NCI-H146 treated with DMSO at 0.1 percent for 48 hours (cell line): ENCODE data around the gene CALB2.

Experiments used
- DNase-seq: peaks from one replicate; lab custom pipeline; 2025; ENCODE audit not compliant: unreplicated experiment; lab: John Stamatoyannopoulos, UW

CALB2 gene

DNA sequence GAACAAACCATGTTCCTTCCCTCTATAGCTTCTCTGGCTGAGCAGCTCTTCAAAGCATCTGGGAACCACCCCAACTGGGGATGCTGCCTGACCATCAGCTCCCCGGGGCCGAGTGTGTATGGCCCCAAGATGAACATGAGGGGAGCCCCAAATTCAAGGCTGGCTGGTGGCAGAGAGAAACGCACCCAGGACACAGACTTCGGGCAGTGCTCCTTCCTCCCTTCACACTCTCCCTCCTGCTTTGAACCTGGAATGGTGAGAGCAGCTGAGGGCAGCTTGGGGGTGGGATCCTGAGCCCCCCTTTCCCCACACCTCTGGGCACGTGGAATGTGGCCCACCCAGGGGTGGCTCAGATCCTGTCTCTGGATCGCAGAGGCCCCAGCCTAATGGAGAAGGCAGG, 66.1 kb downstream of the CALB2 start:
- no peak for DNase-seq

DNA sequence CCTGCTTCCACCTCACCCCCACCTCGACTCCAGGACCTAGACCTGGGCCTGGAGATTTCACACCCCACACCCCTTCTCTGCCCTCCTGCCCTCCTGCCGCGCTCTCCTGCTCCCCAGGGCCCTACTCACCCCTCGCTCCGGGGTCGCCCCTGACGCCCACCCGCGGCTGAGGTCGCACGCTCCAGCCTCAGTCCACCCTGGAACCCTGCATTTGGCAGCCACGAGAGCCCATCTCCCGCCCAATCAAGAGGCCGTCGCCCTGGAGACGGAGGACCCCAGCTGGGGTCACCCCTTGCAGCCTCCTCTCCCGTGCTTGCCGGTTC, 67.2 kb downstream of the CALB2 start:
- no peak for DNase-seq

- DNase-seq = peak; percentile 94
Measured at GRCh38 chr16:71426069-71426879, 67.8 kb downstream of the CALB2 start.

DNA sequence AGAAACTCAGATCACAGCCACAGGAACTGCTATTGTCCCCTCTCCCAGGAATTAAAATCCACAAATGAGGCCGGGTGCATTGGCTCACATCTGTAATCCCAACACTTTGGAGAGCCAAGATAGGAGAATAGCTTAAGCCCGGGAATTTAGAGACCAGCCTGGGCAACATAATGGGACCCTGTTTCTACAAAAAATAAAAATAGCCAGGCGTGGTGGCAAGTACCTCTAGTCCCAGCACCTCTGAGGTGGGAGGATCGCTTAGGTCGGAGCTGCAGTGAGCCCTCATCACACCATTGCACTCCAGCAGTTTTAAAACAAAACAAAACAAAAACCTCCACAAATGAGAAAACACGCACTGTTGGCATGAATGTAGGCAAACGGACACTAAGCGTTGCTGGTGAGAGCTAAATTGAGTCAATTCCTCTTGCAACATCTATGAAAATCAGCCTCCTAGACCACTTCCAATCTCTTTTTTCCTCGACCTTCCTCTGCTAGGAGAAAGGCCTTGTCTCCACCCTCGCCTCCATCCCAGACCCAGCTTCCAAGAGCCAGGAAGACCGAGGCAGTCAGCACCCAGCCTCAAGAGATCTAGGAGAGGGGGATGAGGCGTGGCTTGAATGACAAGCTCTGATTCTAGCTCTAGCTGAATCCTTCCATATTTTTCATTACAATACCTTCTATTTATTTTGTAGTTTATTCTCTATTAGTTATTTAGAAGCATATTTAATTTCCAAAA, 68.5 kb downstream of the CALB2 start:
- no peak for DNase-seq

DNA sequence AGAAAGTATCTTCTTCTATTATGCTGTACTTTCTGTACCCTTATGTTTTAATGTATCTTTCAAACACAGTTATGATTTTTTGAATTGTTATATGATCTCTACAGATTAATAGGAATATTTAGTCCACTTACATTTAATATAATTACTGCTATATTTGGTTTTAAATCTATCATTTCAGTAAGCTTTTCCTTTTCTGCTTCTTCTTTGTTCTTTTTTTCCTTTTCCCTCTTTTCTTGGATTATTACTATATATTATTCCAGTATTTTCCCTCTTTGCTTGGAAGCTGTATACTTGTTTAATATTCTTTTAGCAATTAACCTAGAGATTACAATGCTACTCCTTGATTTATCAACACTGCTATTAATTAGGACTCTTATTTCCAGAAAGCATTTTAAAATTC, 69.9 kb downstream of the CALB2 start:
- DNase-seq = no peak

DNA sequence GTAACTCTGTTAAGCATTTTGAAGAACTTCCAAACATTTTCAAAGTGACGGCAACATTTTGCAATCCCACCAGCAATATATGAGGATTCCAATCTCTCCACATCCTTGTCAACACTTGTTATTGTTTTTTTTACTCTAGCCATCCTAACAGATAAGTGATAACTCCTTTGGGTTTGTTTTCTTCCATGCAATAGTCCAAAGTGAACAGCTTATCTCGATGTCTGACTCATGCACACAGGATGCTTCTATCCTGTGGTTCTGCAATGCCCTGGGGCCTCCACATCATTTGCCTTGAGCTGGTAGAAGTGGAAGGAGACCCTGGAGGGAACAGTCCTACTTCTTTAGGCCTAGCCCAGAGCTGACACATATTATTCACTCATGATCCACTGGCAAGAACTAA, 70.4 kb downstream of the CALB2 start:
- no peak for DNase-seq

DNA sequence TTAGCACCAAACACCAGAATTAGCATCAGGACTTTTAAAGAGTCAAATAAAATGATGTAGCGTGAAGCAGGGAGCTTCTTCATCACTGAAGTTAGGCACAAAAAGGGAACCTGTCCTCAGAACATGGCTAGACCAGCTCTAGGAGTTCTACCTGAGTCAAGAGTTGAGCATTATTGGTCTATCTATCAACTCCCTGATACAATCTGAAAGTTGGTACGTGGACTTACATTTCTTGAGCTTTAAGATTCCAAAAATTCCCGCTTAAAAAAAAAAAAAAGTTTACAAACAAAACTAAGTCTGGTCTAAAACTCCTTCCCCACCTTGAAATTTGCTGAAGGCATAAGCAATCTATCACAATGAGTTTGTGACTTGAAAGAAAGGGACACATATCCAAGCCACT, 71.1 kb downstream of the CALB2 start:
- no peak for DNase-seq

DNA sequence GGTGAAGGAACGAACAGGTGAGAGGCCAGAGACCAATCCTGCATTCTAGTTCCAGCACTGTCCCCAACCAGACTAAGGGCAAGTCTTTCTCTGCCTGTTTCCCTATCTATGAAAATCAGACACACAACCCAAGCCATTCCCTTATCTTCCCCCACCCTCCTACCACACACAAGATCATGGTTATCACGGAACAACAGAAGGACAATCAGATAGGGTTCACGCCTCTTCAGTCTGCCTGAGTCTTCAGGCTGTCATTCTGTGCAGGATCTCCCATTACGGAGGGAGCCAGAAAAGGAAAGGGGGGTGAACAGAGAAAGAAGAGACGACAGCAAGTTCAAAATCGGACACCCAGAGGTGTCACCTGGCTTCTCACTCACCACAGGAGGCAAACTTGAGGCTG, 72.2 kb downstream of the CALB2 start:
- DNase-seq = no peak

DNA sequence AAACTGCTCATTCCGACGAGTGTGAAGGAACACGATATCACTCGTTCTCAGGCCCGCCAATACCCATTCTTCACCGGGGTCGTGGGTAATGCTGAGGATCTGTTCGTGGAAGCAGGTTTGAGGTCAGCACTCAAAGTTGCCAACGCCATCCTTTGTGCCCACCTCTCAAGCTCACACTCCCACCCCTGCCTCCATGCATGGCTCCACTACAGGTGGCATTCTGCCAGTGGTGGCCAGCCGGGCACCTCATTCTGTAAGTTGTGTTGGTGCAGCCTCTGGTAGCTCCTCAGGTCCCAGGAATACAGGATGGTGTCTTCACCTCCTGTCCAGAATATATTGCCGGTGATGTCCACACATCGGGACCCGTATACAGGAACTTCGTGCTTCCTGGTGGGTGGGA, 72.7 kb downstream of the CALB2 start:
- DNase-seq = no peak

DNA sequence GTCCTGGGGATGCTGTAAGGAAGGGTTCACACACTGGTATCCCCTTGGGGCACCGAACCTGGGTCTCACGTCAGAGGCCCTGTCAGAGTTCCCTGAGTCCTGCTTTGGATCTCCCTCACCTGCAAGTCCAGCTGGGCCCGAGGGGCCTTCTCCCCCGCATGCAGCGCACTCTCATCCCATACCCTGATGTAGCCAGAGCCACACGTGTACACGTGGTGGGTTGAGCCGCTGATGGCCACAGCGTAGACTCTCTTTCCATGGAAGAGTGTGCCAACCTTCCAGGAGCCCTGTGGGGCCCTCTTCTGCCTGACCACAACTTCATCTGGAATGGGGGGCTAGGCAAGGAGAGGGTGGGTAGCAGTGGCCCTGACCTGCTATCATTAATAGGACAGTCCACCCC, 73.5 kb downstream of the CALB2 start:
- no peak for DNase-seq

DNA sequence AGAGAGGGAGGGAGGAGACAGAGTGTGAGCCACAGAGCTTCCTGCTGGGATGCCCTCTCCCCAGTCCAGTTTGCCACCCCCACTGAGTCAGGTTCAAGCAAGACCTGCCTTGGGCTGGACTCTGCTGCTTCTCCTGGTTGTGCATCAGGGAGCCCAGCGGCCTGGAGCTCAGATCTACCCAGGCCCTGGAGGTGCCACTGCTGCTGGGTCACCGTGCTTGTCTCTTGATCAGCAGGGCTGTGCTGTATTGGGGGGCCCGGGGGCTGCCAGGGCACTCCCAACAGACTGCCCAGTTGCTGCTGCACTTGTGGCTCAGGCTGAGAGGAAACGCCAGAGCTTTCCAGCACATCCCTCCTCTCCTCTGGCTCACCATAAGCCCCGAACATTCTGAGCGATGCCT, 74.4 kb downstream of the CALB2 start:
- no peak for DNase-seq

GRCh38 chr16:71436473-71436872, 78.0 kb downstream of the CALB2 start:
- DNase-seq = no peak

- no peak for DNase-seq
Measured at GRCh38 chr16:71439523-71439922, 81.0 kb downstream of the CALB2 start.
